Nephron progenitor cell (in vitro differentiated cells): ENCODE measurements around the gene COL5A2.

Experiments used
- DNase-seq: peaks from one replicate; pipeline ENCODE4 v3.0.0; 2021
- H3K27ac Mint-ChIP-seq: 2 replicates; pipeline ENCODE4 v1.8.0; 2021; ENCODE audit warnings: mild to moderate bottlenecking, moderate library complexity, mixed read lengths
- H3K27me3 Mint-ChIP-seq: 2 replicates; pipeline ENCODE4 v1.8.0; 2021; ENCODE audit warnings: mild to moderate bottlenecking, low read depth, mixed read lengths; ENCODE audit not compliant: poor library complexity
- H3K36me3 Mint-ChIP-seq: 2 replicates; pipeline ENCODE4 v1.8.0; 2021; ENCODE audit warnings: low read depth, mixed read lengths
- H3K4me1 Mint-ChIP-seq: 2 replicates; pipeline ENCODE4 v1.8.0; 2021; ENCODE audit warnings: mixed read lengths
- H3K4me3 Mint-ChIP-seq: 2 replicates; pipeline ENCODE4 v1.8.0; 2021; ENCODE audit warnings: mild to moderate bottlenecking, moderate library complexity, mixed read lengths
- H3K9me3 Mint-ChIP-seq: 2 replicates; pipeline ENCODE4 v1.8.0; 2021; ENCODE audit warnings: mild to moderate bottlenecking, moderate library complexity, mixed read lengths
- CTCF ChIP-seq: fragments of 200-600 bp; sonication (generic); IDR thresholded peaks from 2 replicates; pipeline ENCODE4 v1.5.0; 2021; ENCODE audit warnings: antibody characterized with exemption

Gene COL5A2

GRCh38 chr2:189217541-189217940 lies 38.0 kb upstream of the COL5A2 start:
- peaks cover 5% of the 10 kb centered on the region for H3K4me1 Mint-ChIP-seq
- no peak for DNase-seq
- no peak for TF ChIP-seq CTCF
- peak overlapping the region; percentile 15 for H3K27ac Mint-ChIP-seq
- no peaks in the 10 kb centered on the region for H3K36me3 Mint-ChIP-seq
- no peaks in the 10 kb centered on the region for H3K9me3 Mint-ChIP-seq
- peaks cover 1% of the 10 kb centered on the region for H3K27me3 Mint-ChIP-seq
- no peak overlapping the region for H3K4me3 Mint-ChIP-seq

DNA sequence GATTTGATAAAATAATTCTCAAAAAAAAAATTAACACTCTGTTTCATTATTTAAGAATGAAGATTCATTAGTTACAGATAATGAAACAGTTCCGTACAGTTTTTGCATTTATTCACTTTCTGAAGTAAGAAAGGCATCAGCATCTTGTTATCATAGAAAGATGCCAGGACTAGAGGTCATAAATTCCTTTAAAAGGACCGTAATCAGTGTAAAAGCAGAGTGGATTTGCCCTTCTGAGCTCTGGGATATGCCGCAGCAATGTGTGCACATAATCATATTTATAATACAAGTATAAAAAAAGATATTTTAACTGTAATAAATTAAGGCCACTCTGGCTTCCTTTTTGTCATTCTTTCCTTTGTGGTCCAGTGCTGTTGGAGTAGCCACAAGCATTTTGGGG lies 37.5 kb upstream of the COL5A2 start:
- no peaks in the 10 kb centered on the region for H3K9me3 Mint-ChIP-seq
- peaks cover 5% of the 10 kb centered on the region for H3K4me1 Mint-ChIP-seq
- peaks cover 4% of the 10 kb centered on the region for H3K27me3 Mint-ChIP-seq
- H3K27ac Mint-ChIP-seq, result no peak overlapping the region
- H3K36me3 Mint-ChIP-seq, result no peaks in the 10 kb centered on the region
- H3K4me3 Mint-ChIP-seq, result no peak overlapping the region
- TF ChIP-seq CTCF, result no peak
- no peak for DNase-seq

DNA sequence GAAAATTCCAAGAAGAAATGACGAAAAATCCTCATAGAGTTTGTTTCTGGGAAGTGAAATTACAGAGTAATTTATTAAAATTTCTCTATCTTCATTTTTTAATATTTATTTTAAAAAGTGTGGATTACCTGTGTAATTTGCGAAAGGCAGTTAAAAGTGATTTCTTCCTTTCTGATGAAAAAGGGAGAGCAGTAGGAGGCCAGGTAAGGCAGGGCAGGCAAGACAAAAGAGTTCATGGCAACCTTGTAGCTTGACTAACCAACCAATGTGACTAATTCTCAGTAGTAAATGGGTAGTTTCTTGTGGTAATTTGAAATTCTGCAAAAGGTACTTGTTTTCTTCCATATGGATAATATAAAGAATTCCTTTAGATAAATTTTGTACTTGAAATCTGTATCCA lies 34.9 kb upstream of the COL5A2 start:
- H3K27ac Mint-ChIP-seq, result no peak overlapping the region
- H3K36me3 Mint-ChIP-seq, result no peaks in the 10 kb centered on the region
- H3K4me1 Mint-ChIP-seq, result peaks cover 20% of the 10 kb centered on the region
- peaks cover 4% of the 10 kb centered on the region for H3K27me3 Mint-ChIP-seq
- H3K9me3 Mint-ChIP-seq, result no peaks in the 10 kb centered on the region
- TF ChIP-seq CTCF, result no peak
- H3K4me3 Mint-ChIP-seq, result no peak overlapping the region
- DNase-seq, result no peak

- no peak for TF ChIP-seq CTCF
- H3K9me3 Mint-ChIP-seq, result no peaks in the 10 kb centered on the region
Observed at GRCh38 chr2:189213250-189213649, 33.7 kb upstream of the COL5A2 start.

GRCh38 chr2:189210250-189211087 lies 30.9 kb upstream of the COL5A2 start:
- no peaks in the 10 kb centered on the region for H3K9me3 Mint-ChIP-seq
- peak overlapping the region; percentile 75 for H3K27ac Mint-ChIP-seq
- no peaks in the 10 kb centered on the region for H3K36me3 Mint-ChIP-seq
- TF ChIP-seq CTCF, result no peak
- peaks cover 4% of the 10 kb centered on the region for H3K27me3 Mint-ChIP-seq
- H3K4me1 Mint-ChIP-seq, result peaks cover 28% of the 10 kb centered on the region
- H3K4me3 Mint-ChIP-seq, result no peak overlapping the region
- DNase-seq, result no peak

More at GRCh38 chr2:189213250-189213649, 33.7 kb upstream of the COL5A2 start:
- DNase-seq, result no peak
- Mint-ChIP-seq H3K36me3 (no peaks in the 10 kb centered on the region), H3K4me3 (no peak overlapping the region), H3K27me3 (peaks cover 4% of the 10 kb centered on the region), H3K27ac (peak overlapping the region; percentile 11), H3K4me1 (peaks cover 32% of the 10 kb centered on the region)

- no peak for TF ChIP-seq CTCF
- H3K27ac Mint-ChIP-seq, result no peak overlapping the region
- DNase-seq, result no peak
- no peaks in the 10 kb centered on the region for H3K36me3 Mint-ChIP-seq
- H3K9me3 Mint-ChIP-seq, result peaks cover 2% of the 10 kb centered on the region
- H3K4me1 Mint-ChIP-seq, result peaks cover 40% of the 10 kb centered on the region
- no peak overlapping the region for H3K4me3 Mint-ChIP-seq
- H3K27me3 Mint-ChIP-seq, result peaks cover 4% of the 10 kb centered on the region
Observed at GRCh38 chr2:189208254-189208653, 28.7 kb upstream of the COL5A2 start.
